Bone marrow (tissue), 2 donors: Measurements from ENCODE around the gene GTF2F2.
A peak's percentile ranks its signal among the peaks of the same experiment; 100 is the strongest.

Source experiments
- DNase-seq, 2 donors: peaks; one replicate each; lab custom pipeline; 2025; lab: John Stamatoyannopoulos, UW

GTF2F2 gene

GRCh38 chr13:45119991-45120864 lies at the start of gene GTF2F2:
Gene GTF2F2, plus strand, starts transcription at chr13:45120510. Its CDS starts 146 bp downstream, at chr13:45120656.
- DNase-seq: peak; percentile 83 to 85

- no peak for DNase-seq
Measured at GRCh38 chr13:45073809-45074208, 46.5 kb upstream of the GTF2F2 start.

- DNase-seq: no peak
Measured at GRCh38 chr13:45074721-45075120, 45.6 kb upstream of the GTF2F2 start.

GRCh38 chr13:45078003-45078402 lies 42.3 kb upstream of the GTF2F2 start:
- no peak for DNase-seq

GRCh38 chr13:45082964-45083363 lies 37.3 kb upstream of the GTF2F2 start:
- no peak for DNase-seq

- DNase-seq: no peak
Measured at GRCh38 chr13:45084515-45084914, 35.8 kb upstream of the GTF2F2 start.

GRCh38 chr13:45086484-45086883 lies 33.8 kb upstream of the GTF2F2 start:
- DNase-seq: no peak

- no peak for DNase-seq
Measured at GRCh38 chr13:45092663-45093062, 27.6 kb upstream of the GTF2F2 start.

- DNase-seq: no peak
Measured at GRCh38 chr13:45100573-45101262, 19.6 kb upstream of the GTF2F2 start.

- DNase-seq: no peak
Measured at GRCh38 chr13:45101327-45102018, 18.8 kb upstream of the GTF2F2 start.

- DNase-seq: no peak
Measured at GRCh38 chr13:45102136-45102507, 18.2 kb upstream of the GTF2F2 start.

GRCh38 chr13:45103449-45103848 lies 16.9 kb upstream of the GTF2F2 start:
- DNase-seq: no peak

GRCh38 chr13:45104261-45104660 lies 16.0 kb upstream of the GTF2F2 start:
- no peak for DNase-seq

GRCh38 chr13:45105895-45106294 lies 14.4 kb upstream of the GTF2F2 start:
- DNase-seq: no peak

GRCh38 chr13:45107539-45107938 lies 12.8 kb upstream of the GTF2F2 start:
- no peak for DNase-seq

- no peak for DNase-seq
Measured at GRCh38 chr13:45108716-45109101, 11.6 kb upstream of the GTF2F2 start.

GRCh38 chr13:45109102-45109720 lies 11.1 kb upstream of the GTF2F2 start:
- DNase-seq: no peak

GRCh38 chr13:45113233-45114224 lies 6.8 kb upstream of the GTF2F2 start:
- no peak for DNase-seq

- peak; percentile 18 to 44 for DNase-seq
Measured at GRCh38 chr13:45119469-45119990, 780 bp upstream of the GTF2F2 start.

GRCh38 chr13:45120967-45121831 lies 889 bp downstream of the GTF2F2 start:
- DNase-seq: no peak
